K562 (cell line): ENCODE data around the gene DAB2IP. TPM values are rescaled to one million over a fixed set of nuclear protein-coding genes. Genes with fewer than 3 reads are reported as not detected.

ENCODE experiments used
- ATAC-seq: fragments of 200-7000 bp; cut with Tn5 transposase; 3 replicates; pipeline ENCODE4 v1.9.1; 2020; ENCODE audit warnings: moderate library complexity
- BruUV-seq: library from RNA; stranded (reverse); fragments of 400-500 nt; replicated peaks from 2 replicates; lab custom pipeline; 2021; lab: Mats Ljungman, UMichigan
- CTCF ChIA-PET: fragments of 300-600 bp; formaldehyde crosslinking; extraction: SDS; loops from one replicate; lab custom pipeline; 2021; ENCODE audit warnings: low intra/inter-chr PET ratio; lab: Yijun Ruan, JAX
- POLR2A ChIA-PET: fragments of 300-600, 350-650 bp; sonication (Branson Sonifier 250); formaldehyde crosslinking; extraction: SDS; loops from one replicate; lab custom pipeline; 2021; ENCODE audit warnings: antibody characterized with exemption, inconsistent platforms; lab: Yijun Ruan, JAX
- DNase-seq, 4 experiments: peaks; one replicate each; pipeline versions ENCODE4 v3.0.0 to v3.0.0-alpha.2; 2011 to 2018; ENCODE audit warnings: low spot score in 3 of 4, mixed read lengths in 3 of 4; ENCODE audit errors: extremely low read depth in 1 of 4
- FAIRE-seq: peaks from 2 replicates; lab custom pipeline; 2011; peaks lifted over from hg19 to GRCh38; lab: Jason Lieb, UNC
- H2AFZ ChIP-seq: 2 replicates; pipeline ENCODE4 v1.6.0; 2011; ENCODE audit warnings: low read depth, low read length, control low read depth, inconsistent platforms
- H3K27ac ChIP-seq: fragments of 200-600 bp; 3 replicates; pipeline ENCODE4 v1.8.0; 2011; ENCODE audit warnings: low read depth, mild to moderate bottlenecking, control low read depth, inconsistent platforms, low read length, moderate library complexity, mixed read lengths; ENCODE audit errors: extremely low read depth
- H3K27me3 ChIP-seq, 2 experiments: fragments of 300-600 bp in 1 of 2; 2 replicates in 1 of 2; 3 replicates in 1 of 2; pipeline versions ENCODE4 v1.6.0 to v1.8.0; 2011; ENCODE audit warnings: inconsistent platforms in 2 of 2, low read length in 2 of 2, mild to moderate bottlenecking in 1 of 2, mixed read lengths in 1 of 2, moderate library complexity in 1 of 2; ENCODE audit not compliant: control insufficient read depth in 2 of 2, insufficient read depth in 2 of 2
- H3K36me3 ChIP-seq: fragments of 300-600 bp; 3 replicates; pipeline ENCODE4 v1.8.0; 2011; ENCODE audit warnings: mild to moderate bottlenecking, low read length, inconsistent platforms; ENCODE audit not compliant: control insufficient read depth, insufficient read depth
- H3K4me1 ChIP-seq, 2 experiments: fragments of 200-600 bp in 1 of 2; replicated peaks in 1 of 2; 2 replicates in 1 of 2; 3 replicates in 1 of 2; pipeline versions ENCODE4 v1.5.1 to v1.8.0; 2011; ENCODE audit warnings: inconsistent platforms in 2 of 2, low read length in 2 of 2, mild to moderate bottlenecking in 1 of 2, mixed read lengths in 1 of 2, moderate library complexity in 1 of 2; ENCODE audit not compliant: control insufficient read depth in 2 of 2, insufficient read depth in 2 of 2
- H3K4me2 ChIP-seq: 2 replicates; pipeline ENCODE4 v1.6.1; 2011; ENCODE audit warnings: low read length, control low read depth, inconsistent platforms, mixed read lengths; ENCODE audit not compliant: insufficient read depth
- H3K4me3 ChIP-seq: fragments of 200-600 bp; sonication (generic), shearing (Covaris generic); 2 replicates; pipeline ENCODE4 v1.5.1; 2016; ENCODE audit warnings: control low read depth, inconsistent platforms
- H3K79me2 ChIP-seq: fragments of 200-600 bp; 3 replicates; pipeline ENCODE4 v1.8.0; 2011; ENCODE audit warnings: low read length, inconsistent platforms; ENCODE audit not compliant: control insufficient read depth, insufficient read depth
- H3K9ac ChIP-seq, 2 experiments: 2 replicates each; pipeline versions ENCODE4 v1.6.0 to v1.6.1; 2011; ENCODE audit warnings: low read depth in 2 of 2, low read length in 2 of 2, control low read depth in 1 of 2, inconsistent platforms in 1 of 2, mild to moderate bottlenecking in 1 of 2, mixed read lengths in 1 of 2; ENCODE audit not compliant: insufficient read depth in 1 of 2
- H3K9me1 ChIP-seq: one replicate; pipeline ENCODE4 v1.6.0; 2011; ENCODE audit warnings: inconsistent platforms, mild to moderate bottlenecking, low read length, moderate library complexity; ENCODE audit not compliant: control insufficient read depth, insufficient read depth
- H3K9me3 ChIP-seq: replicated peaks from 2 replicates; pipeline ENCODE4 v1.5.1; 2011; ENCODE audit warnings: low read depth, low read length, inconsistent platforms; ENCODE audit not compliant: control insufficient read depth, insufficient read depth
- H4K20me1 ChIP-seq: replicated peaks from 2 replicates; pipeline ENCODE4 v1.6.1; 2011; ENCODE audit warnings: low read length, inconsistent platforms, mixed read lengths; ENCODE audit not compliant: control insufficient read depth, insufficient read depth
- EP400 ChIP-seq: fragments of 450-650 bp; IDR thresholded peaks from 2 replicates; pipeline ENCODE4 v1.6.1; 2017; ENCODE audit warnings: antibody characterized with exemption, mild to moderate bottlenecking, moderate library complexity
- EZH2 ChIP-seq: IDR thresholded peaks from 2 replicates; pipeline ENCODE4 v1.6.1; 2012; ENCODE audit warnings: low read depth, mild to moderate bottlenecking, inconsistent platforms, low read length, borderline replicate concordance
- HDAC6 ChIP-seq: IDR thresholded peaks from 2 replicates; pipeline ENCODE4 v1.6.1; 2012; ENCODE audit warnings: low read depth, mild to moderate bottlenecking, control low read depth, inconsistent platforms, low read length, moderate library complexity
- MITF ChIP-seq: IDR thresholded peaks from 2 replicates; pipeline ENCODE4 v1.6.1; 2014; ENCODE audit warnings: antibody characterized with exemption
- NRF1 ChIP-seq, 2 experiments: fragments of 450-650 bp; IDR thresholded peaks in 1 of 2; conservative IDR thresholded peaks in 1 of 2; 2 replicates each; pipeline ENCODE4 v1.6.1; 2014; ENCODE audit warnings: mild to moderate bottlenecking in 2 of 2
- RBM22 ChIP-seq: fragments of 200-400 bp; formaldehyde crosslinking; IDR thresholded peaks from 2 replicates; pipeline ENCODE4 v1.6.1; 2018; ENCODE audit warnings: low read length, low read depth; ENCODE audit not compliant: poor library complexity, severe bottlenecking
- RBM25 ChIP-seq: fragments of 200-400 bp; formaldehyde crosslinking; IDR thresholded peaks from 2 replicates; pipeline ENCODE4 v1.6.1; 2018; ENCODE audit warnings: low read length, low read depth, moderate library complexity; ENCODE audit not compliant: severe bottlenecking
- RBM39 ChIP-seq: fragments of 200-400 bp; formaldehyde crosslinking; optimal IDR thresholded peaks from 2 replicates; pipeline ENCODE3; 2018; ENCODE audit warnings: low read depth, low read length
- SIX5 ChIP-seq, 2 experiments: IDR thresholded peaks; 2 replicates each; pipeline ENCODE4 v1.6.1; 2011; ENCODE audit warnings: low read length in 2 of 2, borderline replicate concordance in 1 of 2, low read depth in 1 of 2, mild to moderate bottlenecking in 1 of 2, moderate library complexity in 1 of 2; ENCODE audit not compliant: insufficient read depth in 1 of 2
- TCF7 ChIP-seq: sonication (generic); IDR thresholded peaks from 2 replicates; pipeline ENCODE4 v1.6.1; 2016; ENCODE audit warnings: antibody characterized with exemption, borderline replicate concordance
- ZC3H4 ChIP-seq: sonication (generic); formaldehyde crosslinking; IDR thresholded peaks from 2 replicates; pipeline ENCODE4 v1.9.0; 2021; ENCODE audit warnings: missing genetic modification reagents, borderline replicate concordance
- ZNF764 ChIP-seq: fragments of 250-450 bp; sonication (Bioruptor Pico); IDR thresholded peaks from 2 replicates; pipeline ENCODE4 v1.4.0; 2020; ENCODE audit warnings: low read depth, mild to moderate bottlenecking, moderate library complexity
- WGBS: fragments of 100-300 bp; shearing (Covaris generic); methylation state at CpG from one replicate; pipeline ENCODE4 v1.1.6; 2016; ENCODE audit warnings: low coverage, mixed read lengths; ENCODE audit not compliant: insufficient coverage; ENCODE audit errors: missing lambda C conversion rate; 5-methylcytosine and 5-hydroxymethylcytosine counted together
- in situ Hi-C: fragments of 300-500 bp; cut with MboI; formaldehyde crosslinking; loops from 4 replicates; pipeline ENCODE4 v1.15.0; 2018; ENCODE audit warnings: inconsistent platforms, mixed read lengths
- intact Hi-C: fragments of 100-400 bp; cut with micrococcal nuclease; formaldehyde crosslinking; loops from 2 replicates; pipeline ENCODE4 v1.14.2; 2022
- polyA plus RNA-seq, 8 experiments: library from polyadenylated mRNA; depleted of rRNA in 4 of 8; stranded (reverse) in 5 of 8; unstranded in 3 of 8; fragments of >200 nt; fragmentation: Nextera tagmentation in 2 of 8; fragmentation: Illumina TruSeq in 1 of 8; extraction: Ambion mirVana in 2 of 8; extraction: Trizol in 1 of 8; gene quantifications; 2 replicates each; pipeline versions ENCODE4 v1.2.1 to v1.2.3, GENCODE V29; 2011 to 2014; ENCODE audit warnings: inconsistent platforms in 1 of 8, missing spikeins in 1 of 8
- total RNA-seq, 7 experiments: library from RNA; depleted of rRNA in 6 of 7; stranded (reverse); fragments of >200 nt in 6 of 7; fragmentation: Illumina TruSeq in 2 of 7; extraction: Trizol in 2 of 7; gene quantifications; 2 replicates each; pipeline versions ENCODE4 v1.2.1 to v1.2.3, GENCODE V29; 2011 to 2021; ENCODE audit warnings: low replicate concordance in 1 of 7

DAB2IP gene
- total and polyA plus RNA-seq, 9 of the 15 experiments (the other 6 are each of a cell fraction or from before 2014, with no cell fraction given): 0.04 to 0.31 (median 0.08) TPM; not detected in 5

- FAIRE-seq (no peak), DNase-seq (no peak), ATAC-seq (no peak)
- in situ Hi-C loops: no loop called here
- TF ChIP-seq SIX5 (IDR thresholded peaks at IDR 0.05; ENCODE audit: borderline replicate concordance in 1 of 2, insufficient read depth in 1 of 2, low read depth in 1 of 2, low read length in 2 of 2) (no peak), HDAC6 (no peak), EZH2 (no peak), NRF1 (conservative IDR thresholded peaks at IDR 0.05 in 1 of 2, IDR thresholded peaks at IDR 0.05 in 1 of 2) (no peak), RBM39 (no peak), ZNF764 (no peak), RBM22 (no peak), TCF7 (no peak), ZC3H4 (no peak), MITF (no peak), EP400 (no peak), RBM25 (no peak)
- BruUV-seq: no TSS peak
- ChIA-PET CTCF (no interaction called here), POLR2A (interaction anchor here (0.6 to 1.0 kb wide), 2 partner anchors 50 to 191 kb away, joined by 3 read pairs; no protein-coding TSS in a partner anchor)
- Histone ChIP-seq H3K79me2 (no peaks in the 10 kb centered on the region), H3K9me1 (no peaks in the 10 kb centered on the region), H3K4me2 (no peak overlapping the region), H3K9ac (no peak overlapping the region), H3K36me3 (no peaks in the 10 kb centered on the region), H3K27ac (no peak overlapping the region), H3K4me1 (no peaks in the 10 kb centered on the region), H2AFZ (no peak overlapping the region), H4K20me1 (no peaks in the 10 kb centered on the region; the same call in 1 of the 2 replicates), H3K9me3 (no peaks in the 10 kb centered on the region), H3K4me3 (no peak overlapping the region), H3K27me3 (peaks cover 29 to 75% of the 10 kb centered on the region in 2 experiments; a peak in 4 of 5 replicates)
- WGBS: 0% methylated on average over 22 of the region's 23 CpGs
- intact Hi-C loops: no loop called here
These were observed 124.7 kb downstream of the DAB2IP start for GRCh38 chr9:121776001-121776738.
